GM12875 (cell line): Measurements from ENCODE around the gene FDX1.

Source experiments
- H3K4me3 ChIP-seq: one replicate; pipeline ENCODE4 v1.5.1; 2011; ENCODE audit warnings: low read depth, low read length, control low read depth
- TF ChIP-seq, protein P1 (sequence below): IDR thresholded peaks from 2 replicates; pipeline ENCODE4 v1.5.1; 2011; ENCODE audit warnings: low read depth, mild to moderate bottlenecking, control low read depth, inconsistent platforms, low read length, moderate library complexity, borderline replicate concordance; ENCODE audit not compliant: insufficient read depth

FDX1 gene

GRCh38 chr11:110446594-110446993 lies 16.8 kb downstream of the FDX1 start:
- TF ChIP-seq, protein P1, sequence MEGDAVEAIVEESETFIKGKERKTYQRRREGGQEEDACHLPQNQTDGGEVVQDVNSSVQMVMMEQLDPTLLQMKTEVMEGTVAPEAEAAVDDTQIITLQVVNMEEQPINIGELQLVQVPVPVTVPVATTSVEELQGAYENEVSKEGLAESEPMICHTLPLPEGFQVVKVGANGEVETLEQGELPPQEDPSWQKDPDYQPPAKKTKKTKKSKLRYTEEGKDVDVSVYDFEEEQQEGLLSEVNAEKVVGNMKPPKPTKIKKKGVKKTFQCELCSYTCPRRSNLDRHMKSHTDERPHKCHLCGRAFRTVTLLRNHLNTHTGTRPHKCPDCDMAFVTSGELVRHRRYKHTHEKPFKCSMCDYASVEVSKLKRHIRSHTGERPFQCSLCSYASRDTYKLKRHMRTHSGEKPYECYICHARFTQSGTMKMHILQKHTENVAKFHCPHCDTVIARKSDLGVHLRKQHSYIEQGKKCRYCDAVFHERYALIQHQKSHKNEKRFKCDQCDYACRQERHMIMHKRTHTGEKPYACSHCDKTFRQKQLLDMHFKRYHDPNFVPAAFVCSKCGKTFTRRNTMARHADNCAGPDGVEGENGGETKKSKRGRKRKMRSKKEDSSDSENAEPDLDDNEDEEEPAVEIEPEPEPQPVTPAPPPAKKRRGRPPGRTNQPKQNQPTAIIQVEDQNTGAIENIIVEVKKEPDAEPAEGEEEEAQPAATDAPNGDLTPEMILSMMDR = no peak
- H3K4me3 ChIP-seq = no peak overlapping the region

DNA sequence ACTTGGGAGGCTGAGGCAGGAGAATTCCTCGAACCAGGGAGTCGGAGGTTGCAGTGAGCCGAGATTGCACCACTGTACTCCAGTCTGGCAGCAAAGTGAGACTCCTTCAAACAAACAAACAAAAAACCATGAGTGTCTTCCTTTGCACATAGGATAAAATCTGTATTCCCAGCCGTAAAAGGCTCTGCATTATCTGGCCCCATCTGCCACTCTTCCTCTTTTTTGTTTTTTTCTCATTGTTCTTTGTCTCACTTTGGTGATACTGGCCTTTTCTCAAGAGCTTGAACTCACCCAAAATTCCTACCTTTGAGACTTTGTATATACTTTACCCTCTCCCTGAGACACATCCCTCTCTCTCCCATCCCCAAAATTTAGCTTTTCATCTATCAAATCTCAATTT lies 17.6 kb downstream of the FDX1 start:
- no peak overlapping the region for H3K4me3 ChIP-seq
- TF ChIP-seq, protein P1 = no peak

- TF ChIP-seq, protein P1 = peak; percentile 28; the same call in 1 of the 2 replicates
- no peak overlapping the region for H3K4me3 ChIP-seq
These were observed 18.4 kb downstream of the FDX1 start for GRCh38 chr11:110447897-110448745.

- TF ChIP-seq, protein P1 = no peak
- no peak overlapping the region for H3K4me3 ChIP-seq
These were observed 20.5 kb downstream of the FDX1 start for GRCh38 chr11:110450246-110450645.

GRCh38 chr11:110452720-110453119 lies 23.0 kb downstream of the FDX1 start:
- TF ChIP-seq, protein P1 = no peak

DNA sequence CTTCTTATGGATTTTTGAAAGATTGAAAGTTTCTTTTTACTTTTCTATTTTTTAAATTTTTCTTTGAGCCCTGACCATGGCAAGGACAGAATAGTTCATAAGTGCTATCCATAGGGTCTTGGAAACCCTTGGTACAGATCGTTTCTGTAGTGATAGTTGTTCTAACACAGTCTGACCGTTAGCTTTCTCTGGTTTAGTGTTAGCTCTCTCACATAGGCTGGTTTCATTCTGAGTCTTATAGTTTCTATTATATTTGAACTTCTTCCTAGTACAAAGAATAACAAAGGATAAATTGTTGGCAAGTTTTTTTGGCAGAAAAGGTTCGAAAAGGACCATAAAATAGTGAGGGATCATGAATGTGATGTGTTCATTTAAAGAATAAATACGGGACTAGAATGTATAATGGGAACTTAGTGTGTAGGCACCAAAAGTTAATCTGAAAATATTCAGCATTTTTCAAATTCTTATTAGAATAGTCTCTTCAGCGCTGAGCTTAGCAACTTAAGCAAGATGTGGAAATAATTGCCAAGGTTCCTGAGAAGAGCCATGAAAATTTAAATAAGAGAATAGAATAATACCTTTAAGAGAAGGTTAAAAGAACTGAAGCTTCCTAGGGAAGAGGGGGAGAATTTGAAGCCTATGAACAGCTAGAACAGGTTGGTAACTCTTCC lies 24.1 kb downstream of the FDX1 start:
- H3K4me3 ChIP-seq = no peak overlapping the region
- TF ChIP-seq, protein P1 = no peak

More at GRCh38 chr11:110452720-110453119, 23.0 kb downstream of the FDX1 start:
- H3K4me3 ChIP-seq = no peak overlapping the region
